Raji (cell line): ENCODE results near the gene UNC5A.

Experiments
- POLR2A ChIP-seq: IDR thresholded peaks from 2 replicates; pipeline ENCODE4 v1.6.1; 2011; ENCODE audit warnings: low read depth, low read length, control low read depth; ENCODE audit not compliant: insufficient read depth

UNC5A gene

DNA sequence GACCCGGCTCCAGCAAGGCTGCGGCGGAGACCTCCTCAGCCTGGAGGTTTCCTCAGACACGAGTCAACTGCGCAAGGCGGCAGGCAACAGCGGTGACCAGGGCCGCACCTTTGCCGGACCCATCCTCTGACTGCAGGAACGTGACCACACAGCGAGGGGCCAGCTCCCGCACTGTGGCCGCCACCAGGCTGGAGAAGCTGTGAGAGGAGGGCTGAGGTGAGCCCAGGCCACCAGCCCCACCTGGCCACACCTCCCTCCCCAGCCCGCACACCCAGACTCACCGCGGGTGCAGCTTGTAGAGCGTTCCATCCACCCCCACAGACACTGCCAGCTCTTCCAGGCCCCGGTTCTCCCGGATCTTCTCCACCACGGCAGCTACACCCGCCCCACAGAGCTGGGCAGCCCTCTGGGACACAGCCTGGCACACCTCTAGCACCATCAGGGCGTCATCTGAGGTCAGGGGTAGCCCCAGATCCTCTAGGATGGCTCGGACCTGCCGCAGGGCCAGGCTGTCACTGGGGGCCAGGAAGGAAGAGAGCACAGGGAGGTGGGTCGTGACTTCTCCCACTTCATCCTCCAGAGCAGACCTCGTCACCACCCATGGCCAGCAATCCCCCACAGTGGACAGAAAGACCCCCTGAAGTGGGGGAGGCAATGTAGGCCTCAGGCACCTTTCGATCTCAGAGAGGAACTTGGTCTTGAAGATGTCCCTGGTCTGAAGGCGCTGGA is 70.8 kb downstream of the UNC5A start:
- no peak for TF ChIP-seq POLR2A

DNA sequence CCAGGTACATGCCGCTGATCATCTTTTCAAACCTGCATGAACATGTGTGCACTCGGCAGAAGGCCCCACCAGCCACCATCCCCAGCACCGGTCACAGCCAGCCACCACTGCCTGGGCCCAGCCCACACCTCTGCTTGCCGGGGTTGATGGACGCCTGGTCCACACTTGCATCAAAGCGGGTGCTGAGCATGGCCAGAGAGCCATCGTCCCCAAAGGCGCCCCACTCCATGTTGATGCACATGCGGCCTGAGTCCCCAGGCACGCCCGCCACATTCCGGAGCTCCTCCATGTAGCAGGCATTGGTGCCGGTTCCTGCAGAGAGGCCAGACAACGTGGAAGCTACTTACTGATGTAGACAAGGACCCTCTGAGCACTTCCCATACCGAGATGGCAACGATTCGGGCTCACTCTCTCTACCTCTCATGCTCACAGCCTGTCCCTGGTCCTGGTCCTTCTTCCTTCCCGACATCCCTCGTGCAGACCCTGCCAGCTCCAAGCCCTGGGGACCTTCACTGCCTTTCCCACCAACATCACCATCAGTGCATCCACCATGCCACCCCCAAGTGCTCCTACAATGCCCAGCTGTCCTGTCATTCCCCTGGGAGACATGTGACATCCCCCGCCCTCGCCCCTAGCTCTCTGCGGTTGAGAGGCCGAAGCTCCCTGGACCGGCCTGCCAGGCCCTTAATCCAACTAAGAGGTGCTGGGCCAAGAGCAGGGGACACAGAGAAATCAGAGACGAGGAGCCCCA is 71.6 kb downstream of the UNC5A start:
- no peak for TF ChIP-seq POLR2A

DNA sequence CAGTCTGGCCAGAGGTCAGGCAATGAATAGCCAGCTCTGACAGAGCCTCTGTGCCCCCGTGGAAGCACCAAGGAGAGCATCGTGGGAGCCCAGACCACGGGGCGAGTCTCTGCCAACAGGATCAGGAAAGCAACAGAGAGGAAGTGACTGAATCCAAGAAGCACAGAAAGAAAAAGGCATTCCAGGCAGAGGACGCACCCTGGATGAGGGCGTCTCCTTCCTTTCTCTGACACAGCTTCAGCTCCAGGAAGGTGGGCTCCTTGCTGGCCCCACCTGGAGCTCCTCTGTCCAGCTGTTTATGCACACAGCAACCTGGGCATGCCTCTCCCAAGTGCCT is 72.2 kb downstream of the UNC5A start:
- no peak for TF ChIP-seq POLR2A

DNA sequence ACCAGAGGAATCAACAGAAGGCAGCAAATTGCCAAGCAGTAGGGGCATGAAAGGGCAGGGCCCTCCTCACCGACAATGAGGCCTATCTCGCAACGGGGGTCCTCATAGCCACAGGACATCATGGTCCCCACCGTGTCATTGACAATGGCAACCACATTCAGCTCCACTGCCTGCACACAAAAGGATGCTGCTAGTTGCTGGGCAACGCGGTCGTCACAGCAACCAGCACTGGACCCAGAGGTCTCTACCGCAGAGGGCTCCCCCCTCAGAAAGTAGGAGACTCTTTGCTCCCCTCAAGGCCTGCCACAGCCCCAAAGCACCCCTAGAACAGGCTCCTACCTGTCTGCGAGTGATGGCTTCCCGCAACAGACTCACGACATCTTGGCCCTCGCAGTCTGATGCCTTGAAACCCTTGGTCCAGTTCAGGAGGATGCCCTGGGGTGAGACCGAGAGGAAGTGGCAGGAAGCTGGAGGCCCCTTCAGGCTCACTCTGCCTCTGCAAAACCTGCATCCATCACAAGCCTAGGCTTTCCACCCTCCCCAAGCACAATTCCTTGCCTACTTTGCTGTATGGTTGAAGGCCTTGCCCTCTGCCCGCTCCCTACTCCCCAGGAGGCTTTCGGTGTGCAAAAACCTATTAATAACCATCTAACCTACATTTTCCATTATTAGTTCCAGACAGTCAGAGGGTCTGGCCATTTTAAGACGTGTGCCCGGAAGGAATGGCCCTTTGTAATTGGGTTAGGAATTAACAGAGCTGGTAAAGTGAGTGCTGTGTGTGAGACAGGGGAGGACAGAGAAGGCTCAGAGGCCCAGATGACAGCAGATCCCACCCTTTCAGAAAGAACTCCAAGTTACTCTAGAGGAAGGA is 73.6 kb downstream of the UNC5A start:
- TF ChIP-seq POLR2A, result no peak

DNA sequence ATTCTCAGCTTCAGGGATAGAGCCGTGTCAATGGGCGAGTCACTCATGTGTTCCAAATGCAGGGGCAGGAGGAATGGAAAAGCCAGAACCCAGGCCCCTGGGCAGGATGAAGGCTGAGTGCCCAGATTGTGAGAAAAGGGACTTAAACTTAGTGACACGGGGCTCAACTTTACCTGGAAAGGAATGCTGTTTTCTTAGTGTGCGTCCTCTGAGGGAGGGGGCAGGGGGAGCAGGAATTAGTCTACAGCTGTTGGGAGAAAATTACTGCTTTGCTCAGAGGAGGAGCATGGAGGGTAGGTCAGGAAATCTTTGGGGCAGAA is 74.2 kb downstream of the UNC5A start:
- TF ChIP-seq POLR2A, result no peak

DNA sequence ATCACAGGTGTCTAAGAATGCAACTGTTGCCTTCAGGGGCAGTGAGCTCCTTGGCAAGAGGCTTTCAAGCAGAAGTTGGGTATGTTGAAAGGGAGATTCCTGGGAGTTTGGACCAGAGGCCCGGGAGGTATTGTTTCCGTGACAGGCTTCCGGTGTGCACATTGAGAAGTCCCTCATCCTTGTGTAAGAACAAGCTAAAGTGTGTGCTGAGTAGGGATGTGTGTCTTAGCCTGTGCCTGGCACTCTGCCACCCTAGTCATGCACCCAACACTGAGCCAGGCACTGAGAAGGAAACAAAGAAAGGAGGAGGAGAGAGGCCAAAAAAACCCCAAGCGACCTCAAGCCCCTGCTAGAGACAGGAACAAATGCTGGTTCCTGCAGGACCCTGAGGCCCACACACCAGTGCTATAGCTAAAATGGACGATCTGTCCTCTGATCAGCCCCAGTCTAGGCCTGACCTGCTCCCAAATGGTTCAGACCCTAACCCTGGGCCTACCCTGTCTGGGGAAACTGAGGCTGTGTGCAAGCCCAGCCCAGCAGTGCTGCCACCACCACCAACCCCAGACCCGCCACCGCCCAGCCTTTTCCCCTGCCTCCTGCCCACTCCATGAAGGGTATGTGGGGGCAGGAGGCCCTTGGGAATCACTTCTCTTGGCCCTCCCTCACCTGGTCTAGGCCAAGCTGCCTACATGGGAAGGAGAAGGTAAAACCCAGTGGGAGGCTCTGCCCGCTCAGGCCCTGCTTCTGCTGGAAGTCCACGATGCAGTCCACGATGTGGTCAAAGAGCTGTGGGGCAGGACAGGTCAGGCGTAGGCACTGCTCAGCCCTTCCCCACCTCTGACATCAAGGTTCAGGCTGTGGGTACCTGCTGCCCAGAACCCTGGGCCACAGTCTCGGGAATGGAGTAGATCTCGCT is 76.2 kb downstream of the UNC5A start:
- no peak for TF ChIP-seq POLR2A

DNA sequence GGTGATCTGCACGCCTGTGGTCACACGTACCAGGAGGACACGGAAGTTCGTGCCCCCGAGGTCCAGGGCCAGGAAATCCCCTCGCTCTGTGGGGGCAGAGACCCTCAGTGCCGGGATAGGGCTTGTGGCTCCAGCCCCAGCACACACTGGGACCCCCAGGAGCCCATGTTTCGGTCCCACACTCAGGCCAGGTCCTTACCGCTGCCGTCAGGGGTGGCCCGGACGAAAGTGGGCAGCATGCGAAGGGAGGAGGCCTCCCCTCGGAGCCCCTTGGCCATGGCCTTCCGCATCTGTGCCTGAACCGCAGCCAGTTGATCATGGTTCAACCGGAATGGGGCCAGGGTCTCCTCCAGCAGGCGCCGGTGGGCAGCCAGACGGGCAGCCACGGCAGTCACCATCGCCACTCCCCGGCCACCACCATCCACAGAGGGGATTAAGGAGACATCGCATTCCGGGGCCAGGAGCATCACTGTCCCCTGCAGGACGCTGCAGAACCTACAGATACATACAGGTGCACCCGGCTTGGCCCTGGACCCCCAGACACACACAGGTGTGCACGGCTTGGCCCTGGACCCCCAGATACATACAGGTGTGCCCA is 77.0 kb downstream of the UNC5A start:
- no peak for TF ChIP-seq POLR2A

DNA sequence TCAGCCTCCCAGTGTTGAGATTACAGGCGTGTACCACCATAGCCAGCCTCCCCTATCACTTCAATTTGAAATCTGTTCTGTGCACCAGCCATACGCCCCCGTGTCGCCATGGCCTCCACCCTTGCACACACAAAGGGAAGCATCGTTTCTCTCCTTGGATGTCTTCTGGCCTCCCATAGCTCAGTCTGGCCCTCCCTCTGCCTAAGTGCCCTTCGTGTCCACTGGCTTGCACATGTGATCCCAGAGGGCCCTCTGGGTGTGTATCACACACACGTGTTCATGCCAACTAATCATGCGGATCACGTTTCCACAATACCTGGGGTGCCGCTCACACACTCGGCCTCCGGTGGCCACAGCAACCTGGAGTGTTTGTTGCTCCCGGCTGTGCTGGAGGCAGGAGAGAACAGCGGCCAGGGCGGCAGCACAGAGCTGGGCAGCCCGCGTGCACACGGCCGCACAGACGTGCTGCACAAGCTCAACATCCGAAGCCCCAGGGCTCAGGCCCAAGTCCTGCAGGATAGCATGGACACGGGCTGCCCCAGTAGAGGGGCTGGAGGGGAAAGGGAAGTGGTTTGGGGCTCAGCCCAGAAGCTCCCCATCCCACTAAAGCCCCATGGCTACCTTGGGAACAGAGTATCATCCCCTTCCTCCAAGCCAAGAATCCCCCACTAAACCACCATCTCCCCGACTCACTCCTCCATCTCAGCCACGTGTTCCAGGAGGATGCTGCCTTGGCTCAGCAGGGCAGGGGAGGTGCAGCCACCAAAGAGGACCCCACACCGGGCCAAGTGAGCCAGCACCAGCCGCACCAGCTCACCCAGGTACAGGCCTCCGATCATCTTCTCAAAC is 77.9 kb downstream of the UNC5A start:
- TF ChIP-seq POLR2A, result no peak

DNA sequence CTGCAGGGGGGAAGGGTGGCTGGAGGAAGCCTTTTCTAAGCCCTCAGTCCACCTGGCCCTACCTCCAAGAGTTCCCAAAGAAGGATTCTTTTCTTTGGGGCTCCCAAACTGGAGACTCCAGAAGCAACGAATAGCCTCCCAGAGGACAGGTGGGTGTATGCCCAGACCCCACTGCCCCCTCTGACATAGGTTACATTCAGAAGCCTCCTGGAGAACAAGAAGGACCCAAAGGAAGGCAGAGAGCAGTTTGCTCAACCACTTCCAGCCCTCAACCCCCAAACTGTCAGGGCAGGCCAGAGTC is 78.5 kb downstream of the UNC5A start:
- TF ChIP-seq POLR2A, result no peak

DNA sequence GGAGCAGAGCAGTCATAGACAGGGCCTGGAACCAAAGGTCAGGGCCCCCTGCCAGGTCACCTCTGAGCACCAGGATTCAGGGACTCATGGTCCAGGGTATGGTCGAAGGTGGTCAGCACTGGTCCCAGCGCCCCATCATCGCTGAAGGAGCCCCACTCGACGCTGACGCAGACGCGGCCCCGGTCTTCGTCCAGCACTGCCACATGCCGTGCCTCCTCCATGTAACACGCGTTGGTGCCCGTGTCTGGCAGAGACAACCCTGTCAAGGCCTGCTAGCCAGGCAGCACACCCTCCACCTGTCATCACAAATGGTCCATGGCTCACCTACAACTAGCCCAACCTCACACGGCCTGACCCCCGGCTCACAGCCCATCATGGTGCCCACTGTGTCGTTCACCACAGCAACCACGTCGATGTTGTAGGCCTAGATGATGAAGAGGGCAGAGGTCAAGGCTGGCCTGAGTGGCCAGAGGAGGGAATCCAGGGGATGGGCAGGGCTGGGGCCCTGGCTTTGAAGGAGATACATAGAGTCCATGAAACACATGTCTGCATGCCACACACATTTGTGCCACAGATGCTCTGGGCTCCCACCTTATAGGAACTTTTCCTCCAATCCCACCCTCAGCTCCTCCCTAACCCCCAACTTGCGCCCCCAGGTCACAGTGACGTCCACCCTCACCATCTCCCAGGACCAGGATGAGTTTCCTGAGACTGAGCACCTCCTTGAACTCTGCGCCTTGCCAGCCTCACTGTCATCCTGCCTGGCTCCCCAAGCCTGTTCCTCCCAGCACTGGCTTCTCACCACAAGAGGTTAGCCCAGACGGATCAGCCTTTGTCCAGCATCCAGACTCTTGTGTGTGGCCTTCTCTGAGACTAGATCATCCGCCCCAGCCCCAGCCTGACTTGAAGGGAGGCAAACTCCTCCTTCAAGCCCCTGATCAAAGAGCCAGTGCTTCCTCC is 79.2 kb downstream of the UNC5A start:
- TF ChIP-seq POLR2A, result no peak

DNA sequence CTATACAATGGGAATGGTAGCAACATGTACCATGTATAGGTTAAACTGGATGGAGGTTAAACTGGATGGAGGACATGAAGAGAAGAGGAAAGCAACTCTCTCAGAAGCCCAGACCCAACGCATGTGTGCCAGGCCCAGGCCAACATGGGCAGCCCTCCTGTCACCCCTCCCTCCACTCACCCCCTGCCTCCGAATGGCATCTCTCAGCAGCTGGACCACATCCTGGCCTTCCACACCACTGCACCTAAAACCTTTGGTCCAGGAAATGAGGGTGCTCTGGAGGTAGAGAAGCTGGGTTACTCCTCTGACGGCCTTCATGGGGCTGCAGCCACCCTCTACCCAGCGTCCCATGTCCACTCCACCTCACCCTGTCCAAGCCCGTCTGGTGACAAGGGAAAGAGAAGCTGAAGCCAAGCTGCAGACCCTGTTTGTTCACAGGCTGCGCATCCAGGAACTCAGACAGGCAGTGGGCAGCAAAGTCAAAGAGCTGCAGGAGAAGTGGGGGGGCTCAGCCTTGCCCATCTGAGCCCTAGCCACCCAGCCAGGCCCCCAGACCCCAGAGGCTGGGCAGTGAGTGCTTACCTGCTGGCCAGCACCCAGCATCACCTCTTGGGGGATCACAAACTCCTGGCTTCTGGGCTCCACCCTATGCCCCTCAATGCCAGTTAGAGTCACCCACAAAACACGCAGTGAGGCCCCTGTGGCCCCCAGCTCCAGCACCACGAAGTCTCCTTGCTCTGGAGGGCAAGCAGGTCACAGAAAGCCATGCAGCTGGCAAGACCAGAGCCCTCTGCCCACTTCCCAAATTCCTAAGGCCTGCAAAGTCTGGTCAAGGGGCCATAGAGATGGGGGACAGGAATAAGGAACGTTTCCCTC is 80.3 kb downstream of the UNC5A start:
- TF ChIP-seq POLR2A, result no peak

DNA sequence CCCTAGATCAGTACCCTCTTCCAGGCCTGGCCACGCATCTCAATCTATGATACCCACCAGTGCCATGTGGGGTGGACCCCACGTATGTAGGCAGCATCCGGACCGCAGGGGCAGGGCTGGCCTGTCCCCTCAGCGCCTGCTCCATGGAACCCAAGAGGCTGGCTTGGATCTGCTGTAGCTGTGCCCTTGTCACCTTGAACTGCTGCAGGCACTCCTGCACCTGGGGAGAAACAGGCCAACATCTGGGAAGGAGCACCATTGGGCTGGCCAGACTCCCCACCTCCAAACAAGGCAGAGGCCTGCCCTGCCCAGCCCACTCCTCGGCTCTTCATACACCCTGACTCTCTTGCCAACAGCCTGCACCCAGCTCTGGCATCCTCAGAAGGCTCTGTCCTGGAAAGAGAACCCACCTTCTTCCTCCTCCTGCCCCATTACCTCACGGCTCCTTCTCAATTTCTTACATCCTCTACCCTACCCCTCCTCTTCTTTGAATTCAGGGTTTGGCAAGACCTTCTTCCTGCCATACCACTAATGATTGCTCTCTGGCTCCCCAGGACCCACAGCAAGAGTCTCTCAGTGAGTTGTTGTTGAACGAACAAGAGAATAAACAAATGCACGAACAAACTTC is 81.1 kb downstream of the UNC5A start:
- no peak for TF ChIP-seq POLR2A

DNA sequence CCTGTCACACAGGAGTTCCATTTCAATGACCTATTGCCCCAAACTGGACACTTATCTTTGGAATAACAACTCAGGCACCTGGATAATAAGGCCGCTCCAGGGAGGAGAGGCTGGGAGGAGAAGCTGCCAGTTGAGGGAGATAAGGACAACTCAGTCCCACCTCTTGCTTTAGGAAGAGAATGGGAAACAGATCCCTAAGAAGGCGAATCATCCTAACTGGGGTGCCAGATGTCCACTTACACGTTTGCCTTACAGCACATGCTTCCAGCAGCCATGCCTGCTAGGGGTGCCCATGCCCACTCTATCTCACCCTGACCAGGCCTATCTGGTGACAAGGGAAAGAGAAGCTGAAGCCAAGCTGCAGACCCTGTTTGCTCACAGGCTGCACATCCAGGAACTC is 82.3 kb downstream of the UNC5A start:
- no peak for TF ChIP-seq POLR2A
